Kidney (tissue), 14 donors: ENCODE measurements around the gene PLEKHG3. TPM values are rescaled to one million over a fixed set of nuclear protein-coding genes. Genes with fewer than 3 reads are reported as not detected.
A peak's percentile ranks its signal among the peaks of the same experiment; 100 is the strongest.

Experiments
- DNase-seq, 5 donors: peaks; one replicate each; pipeline ENCODE4 v3.0.0-alpha.2; 2013 to 2020
- FAIRE-seq: peaks from 2 replicates; lab custom pipeline; 2012; peaks lifted over from hg19 to GRCh38; lab: Jason Lieb, UNC
- H3K27ac ChIP-seq, 2 donors: one replicate each; pipeline ENCODE4 v1.7.0; 2013; ENCODE audit warnings: low read depth in 2 of 2, low read length in 2 of 2, inconsistent platforms in 1 of 2
- H3K27me3 ChIP-seq: one replicate; pipeline ENCODE4 v1.7.1; 2013; ENCODE audit warnings: low read length, inconsistent platforms; ENCODE audit not compliant: control insufficient read depth, insufficient read depth
- H3K36me3 ChIP-seq, 3 donors: one replicate each; pipeline versions ENCODE4 v1.7.0 to v1.7.1; 2013; ENCODE audit warnings: low read length in 3 of 3, control low read depth in 1 of 3, inconsistent platforms in 1 of 3; ENCODE audit not compliant: insufficient read depth in 3 of 3, control insufficient read depth in 2 of 3
- H3K4me1 ChIP-seq, 3 donors: one replicate each; pipeline versions ENCODE4 v1.7.0 to v1.7.1; 2013; ENCODE audit warnings: low read length in 3 of 3, inconsistent platforms in 1 of 3, low read depth in 1 of 3; ENCODE audit not compliant: control insufficient read depth in 2 of 3, insufficient read depth in 2 of 3
- H3K4me3 ChIP-seq, 3 donors: one replicate each; pipeline versions ENCODE4 v1.7.0 to v1.8.1; 2013; ENCODE audit warnings: low read length in 3 of 3, control low read depth in 1 of 3, inconsistent platforms in 1 of 3
- H3K9ac ChIP-seq, 3 donors: one replicate each; pipeline versions ENCODE4 v1.7.0 to v1.7.1; 2013; ENCODE audit warnings: low read length in 3 of 3, control low read depth in 1 of 3, inconsistent platforms in 1 of 3
- H3K9me3 ChIP-seq, 3 donors: one replicate each; pipeline versions ENCODE4 v1.7.0 to v1.7.1; 2013; ENCODE audit warnings: low read length in 3 of 3, control low read depth in 1 of 3, inconsistent platforms in 1 of 3; ENCODE audit not compliant: control insufficient read depth in 2 of 3, insufficient read depth in 1 of 3
- CTCF ChIP-seq: IDR thresholded peaks from 3 replicates; pipeline ENCODE4 v1.5.1; 2012; ENCODE audit warnings: mild to moderate bottlenecking, moderate library complexity, borderline replicate concordance; ENCODE audit not compliant: insufficient read depth; ENCODE audit errors: extremely low read depth
- intact Hi-C: fragments of 100-400 bp; cut with DNase I; formaldehyde crosslinking; loops from one replicate; pipeline ENCODE4 v1.11.1; 2022
- polyA plus RNA-seq: library from polyadenylated mRNA; stranded (reverse); fragments of 350-450 nt; fragmentation: Illumina TruSeq; extraction: RNeasy Lipid Tissue Mini Kit (QIAGEN cat#74804); gene quantifications from one replicate; pipeline ENCODE4 v1.2.3, GENCODE V29; 2014; ENCODE audit warnings: low read depth, low replicate concordance; ENCODE audit not compliant: insufficient read depth
- total RNA-seq: library from RNA; stranded (reverse); fragmentation: NEBNext Ultra II Directional; extraction: Animal tissue kit (Norgen Biotek cat#: 25700); gene quantifications from one replicate; pipeline ENCODE4 v1.2.1, GENCODE V29; 2021
- donor health status: control.
- donor health status: control.
- donor health status: control.
- donor health status: control.
- donor health status: control.
- donor health status: DM: yes; HTN: yes; CAD: no.
- donor health status: Normal renal cell carcinoma (clear cell type).

PLEKHG3 gene
- total and polyA plus RNA-seq, 2 donors from 2014 or later = 51.9 to 127 TPM

- no peaks in the 10 kb centered on the region for H3K36me3 ChIP-seq
- H3K4me1 ChIP-seq = no peaks in the 10 kb centered on the region
- no peak for TF ChIP-seq CTCF
- intact Hi-C loops = no loop called here
- no peak overlapping the region for H3K4me3 ChIP-seq
- H3K9ac ChIP-seq = no peak overlapping the region
- FAIRE-seq (no peak), DNase-seq (no peak)
- H3K9me3 ChIP-seq = no peaks in the 10 kb centered on the region
- no peaks in the 10 kb centered on the region for H3K27me3 ChIP-seq
- no peak overlapping the region for H3K27ac ChIP-seq
These were observed 79.8 kb downstream of the PLEKHG3 start for GRCh38 chr14:64784006-64784405.

- Histone ChIP-seq H3K9ac (no peak overlapping the region), H3K27me3 (no peaks in the 10 kb centered on the region), H3K27ac (no peak overlapping the region), H3K36me3 (no peaks in the 10 kb centered on the region), H3K4me1 (no peaks in the 10 kb centered on the region), H3K4me3 (no peak overlapping the region), H3K9me3 (no peaks in the 10 kb centered on the region)
- DNase-seq (peak in 1 of 5 donors; percentile 43), FAIRE-seq (no peak)
- intact Hi-C loops = no loop called here
- no peak for TF ChIP-seq CTCF
These were observed 82.3 kb downstream of the PLEKHG3 start for GRCh38 chr14:64786296-64787149.

GRCh38 chr14:64787619-64788018 lies 83.4 kb downstream of the PLEKHG3 start:
- H3K9me3 ChIP-seq = no peaks in the 10 kb centered on the region
- no peak for FAIRE-seq
- no peaks in the 10 kb centered on the region for H3K27me3 ChIP-seq
- TF ChIP-seq CTCF = no peak
- H3K36me3 ChIP-seq = no peaks in the 10 kb centered on the region
- no peaks in the 10 kb centered on the region for H3K4me1 ChIP-seq
- H3K9ac ChIP-seq = no peak overlapping the region
- intact Hi-C loops = no loop called here
- H3K27ac ChIP-seq = no peak overlapping the region
- no peak overlapping the region for H3K4me3 ChIP-seq
- no peak for DNase-seq

- no peak overlapping the region for H3K27ac ChIP-seq
- FAIRE-seq (no peak), DNase-seq (no peak)
- H3K36me3 ChIP-seq = no peaks in the 10 kb centered on the region
- H3K9ac ChIP-seq = no peak overlapping the region
- no peaks in the 10 kb centered on the region for H3K9me3 ChIP-seq
- H3K4me3 ChIP-seq = no peak overlapping the region
- H3K27me3 ChIP-seq = no peaks in the 10 kb centered on the region
- TF ChIP-seq CTCF = no peak
- intact Hi-C loops = no loop called here
- no peaks in the 10 kb centered on the region for H3K4me1 ChIP-seq
These were observed 84.5 kb downstream of the PLEKHG3 start for GRCh38 chr14:64788706-64789105.
